Skeletal muscle tissue (tissue), 4 donors: ENCODE data around the gene MFN1. TPM values are rescaled to one million over a fixed set of nuclear protein-coding genes. Genes with fewer than 3 reads are reported as not detected.

Source experiments
- H3K27ac ChIP-seq: one replicate; pipeline ENCODE4 v1.7.0; 2013; ENCODE audit warnings: mild to moderate bottlenecking, low read depth, low read length, inconsistent platforms
- H3K27me3 ChIP-seq, 3 donors: one replicate each; pipeline ENCODE4 v1.7.0; 2013; ENCODE audit warnings: low read length in 3 of 3; ENCODE audit not compliant: control insufficient read depth in 3 of 3, insufficient read depth in 3 of 3
- H3K36me3 ChIP-seq, 3 donors: one replicate each; pipeline ENCODE4 v1.7.0; 2013; ENCODE audit warnings: low read length in 3 of 3; ENCODE audit not compliant: control insufficient read depth in 3 of 3, insufficient read depth in 3 of 3
- H3K4me1 ChIP-seq, 3 donors: one replicate each; pipeline ENCODE4 v1.7.0; 2013; ENCODE audit warnings: low read length in 3 of 3, mild to moderate bottlenecking in 3 of 3; ENCODE audit not compliant: control insufficient read depth in 3 of 3, insufficient read depth in 3 of 3
- H3K4me3 ChIP-seq, 3 donors: one replicate each; pipeline ENCODE4 v1.7.0; 2013; ENCODE audit warnings: low read length in 3 of 3
- H3K9ac ChIP-seq, 3 donors: one replicate each; pipeline ENCODE4 v1.7.0; 2013; ENCODE audit warnings: low read length in 3 of 3, mild to moderate bottlenecking in 3 of 3, moderate library complexity in 2 of 3, low read depth in 1 of 3
- H3K9me3 ChIP-seq, 3 donors: one replicate each; pipeline ENCODE4 v1.7.0; 2013; ENCODE audit warnings: low read length in 3 of 3; ENCODE audit not compliant: control insufficient read depth in 3 of 3
- total RNA-seq: library from RNA; depleted of rRNA; stranded (reverse); fragments of >200 nt; gene quantifications from one replicate; pipeline ENCODE4 v1.2.3, GENCODE V29; 2014
- donor health status: Osteomylitis.

The MFN1 gene
- total RNA-seq, 1 donor from 2014 or later, result 51.1 TPM

DNA sequence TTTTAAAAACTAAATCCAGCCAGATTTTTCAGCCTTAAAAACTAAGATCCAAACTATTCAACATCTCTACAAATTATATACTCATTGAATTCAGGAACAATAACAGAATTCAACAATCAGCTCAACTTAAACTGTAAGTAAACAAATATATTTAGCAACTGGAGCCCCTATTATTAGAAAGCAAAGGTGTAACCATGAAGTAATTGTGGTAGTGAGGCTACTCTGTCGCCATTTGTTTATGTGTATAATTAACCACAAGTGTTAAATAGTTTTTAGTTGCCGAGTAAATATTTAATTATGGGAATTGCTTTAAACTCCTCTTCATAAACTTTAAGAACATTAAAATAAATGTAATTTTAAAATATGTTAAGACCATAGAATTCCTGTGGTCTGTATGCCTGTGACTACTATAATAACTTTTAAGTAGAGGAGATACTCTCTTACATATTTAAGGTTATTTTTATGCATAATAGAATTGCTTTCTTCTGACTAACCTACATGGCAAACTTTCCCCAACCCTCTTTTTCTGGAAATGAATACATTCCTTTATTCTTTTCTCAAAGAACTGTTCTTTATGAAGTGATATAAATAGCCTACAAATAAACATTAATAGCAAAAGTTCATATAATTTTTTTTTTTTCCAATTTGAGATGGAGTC lies 51.2 kb downstream of the MFN1 start:
- no peak overlapping the region for H3K9ac ChIP-seq
- H3K4me1 ChIP-seq, result no peaks in the 10 kb centered on the region
- no peaks in the 10 kb centered on the region for H3K27me3 ChIP-seq
- H3K36me3 ChIP-seq, result peaks cover 5 to 27% (median 23%) of the 10 kb centered on the region in 3 donors
- H3K4me3 ChIP-seq, result no peak overlapping the region
- no peak overlapping the region for H3K27ac ChIP-seq
- no peaks in the 10 kb centered on the region for H3K9me3 ChIP-seq

DNA sequence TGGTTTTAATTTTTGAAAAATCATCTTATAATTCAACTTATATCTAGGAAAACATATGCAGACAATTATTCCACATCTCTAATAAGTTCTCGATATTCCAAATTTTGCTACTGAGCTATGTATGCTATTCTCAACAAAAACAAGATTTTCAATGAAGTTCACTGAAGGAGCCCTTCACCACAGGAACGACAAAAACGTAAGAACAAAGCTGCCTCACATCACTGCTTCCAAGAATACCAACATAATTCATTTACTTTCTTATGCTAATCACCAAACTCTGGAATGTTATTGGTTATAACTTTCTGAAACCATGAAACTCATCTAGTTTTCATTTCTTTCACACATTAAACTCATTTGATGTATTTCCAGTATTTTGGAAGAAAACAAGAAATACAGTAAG lies 54.1 kb downstream of the MFN1 start:
- Histone ChIP-seq H3K27ac (no peak overlapping the region), H3K9ac (no peak overlapping the region), H3K4me3 (no peak overlapping the region), H3K27me3 (no peaks in the 10 kb centered on the region), H3K36me3 (peaks cover 0 to 18% (median 13%) of the 10 kb centered on the region in 3 donors), H3K4me1 (no peaks in the 10 kb centered on the region), H3K9me3 (no peaks in the 10 kb centered on the region)

DNA sequence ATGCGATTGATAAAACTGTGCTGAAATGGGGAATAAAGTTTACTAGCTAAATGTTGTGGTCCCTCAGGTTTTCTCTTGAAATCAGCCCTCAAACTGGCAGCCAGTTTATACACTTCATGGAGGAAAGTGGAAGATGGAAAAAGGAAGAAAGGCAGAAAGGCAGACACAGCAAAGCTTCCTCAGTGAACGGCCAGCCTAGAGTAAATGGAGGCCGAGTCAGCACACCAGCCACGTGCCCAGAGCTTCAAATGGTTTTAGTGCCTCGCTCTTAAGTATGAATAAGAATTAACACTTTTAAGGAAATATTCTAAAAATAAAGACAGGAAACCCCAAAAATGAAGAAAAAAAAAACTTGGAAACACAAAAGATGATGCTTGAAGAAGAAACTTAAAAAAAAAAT lies 55.5 kb downstream of the MFN1 start:
- Histone ChIP-seq H3K4me1 (no peaks in the 10 kb centered on the region), H3K4me3 (no peak overlapping the region), H3K27me3 (no peaks in the 10 kb centered on the region), H3K9ac (no peak overlapping the region), H3K27ac (no peak overlapping the region), H3K9me3 (no peaks in the 10 kb centered on the region), H3K36me3 (peaks cover 0 to 18% (median 13%) of the 10 kb centered on the region in 3 donors)

DNA sequence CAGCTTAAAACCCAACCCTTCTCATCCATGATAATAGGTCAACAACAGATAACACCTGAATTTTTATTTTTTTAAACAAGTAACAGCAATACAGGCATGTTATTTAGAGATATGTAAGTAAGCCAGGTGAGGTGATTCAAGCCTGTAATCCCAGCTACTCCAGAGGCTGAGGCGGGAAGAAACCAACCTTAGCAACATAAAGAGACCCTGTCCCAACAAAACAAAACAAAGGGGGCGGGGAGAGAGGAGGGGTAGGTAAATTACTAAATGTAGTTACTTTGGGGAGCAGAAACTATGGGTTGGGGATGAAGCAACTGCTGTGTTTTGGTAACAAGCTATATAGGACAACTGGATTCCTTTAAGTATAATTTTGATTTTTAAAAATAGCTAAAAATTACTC lies 56.8 kb downstream of the MFN1 start:
- Histone ChIP-seq H3K4me1 (no peaks in the 10 kb centered on the region), H3K4me3 (no peak overlapping the region), H3K9me3 (no peaks in the 10 kb centered on the region), H3K9ac (no peak overlapping the region), H3K27me3 (no peaks in the 10 kb centered on the region), H3K36me3 (peaks cover 0 to 18% (median 13%) of the 10 kb centered on the region in 3 donors), H3K27ac (no peak overlapping the region)

DNA sequence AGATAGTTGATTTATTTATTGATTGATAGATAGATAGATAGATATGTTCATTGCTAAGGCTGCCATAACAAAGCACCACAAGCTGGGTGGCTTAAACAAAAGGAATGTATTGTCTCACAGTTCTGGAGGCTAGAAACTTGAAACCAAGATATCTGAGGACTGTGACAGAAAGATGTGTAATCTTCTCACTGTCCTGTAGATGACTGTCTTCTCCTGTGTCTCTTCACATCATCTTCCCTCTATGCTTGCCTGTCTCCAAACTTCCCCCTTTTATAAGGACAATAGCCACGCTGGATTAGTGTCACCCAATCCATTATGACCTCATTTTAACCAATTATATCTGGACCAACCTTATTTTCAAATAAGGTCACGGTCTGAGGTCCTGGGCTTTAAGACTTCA lies 62.8 kb downstream of the MFN1 start:
- Histone ChIP-seq H3K4me3 (no peak overlapping the region), H3K9ac (no peak overlapping the region), H3K36me3 (peaks cover 0 to 19% (median 4%) of the 10 kb centered on the region in 3 donors), H3K4me1 (no peaks in the 10 kb centered on the region), H3K27ac (no peak overlapping the region), H3K27me3 (no peaks in the 10 kb centered on the region), H3K9me3 (no peaks in the 10 kb centered on the region)

DNA sequence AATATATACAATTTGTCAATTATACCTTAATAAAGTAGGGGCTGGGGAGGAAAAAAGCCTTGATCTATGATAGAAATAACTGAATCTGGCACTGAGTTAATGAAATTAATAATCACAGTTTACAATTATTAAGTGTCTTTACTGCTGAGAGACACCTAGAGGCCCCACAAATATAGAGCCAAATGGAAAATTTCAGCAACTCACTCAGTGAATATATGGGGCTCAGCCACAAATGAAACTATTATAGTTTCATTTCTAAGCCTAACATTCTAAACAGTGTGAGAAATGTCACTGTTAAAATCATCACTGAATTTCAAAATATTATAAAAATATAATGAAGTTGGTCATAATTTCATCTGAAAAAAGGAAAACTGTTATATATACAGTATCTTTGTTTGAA lies 63.5 kb downstream of the MFN1 start:
- H3K4me1 ChIP-seq, result no peaks in the 10 kb centered on the region
- H3K27me3 ChIP-seq, result no peaks in the 10 kb centered on the region
- no peak overlapping the region for H3K27ac ChIP-seq
- no peaks in the 10 kb centered on the region for H3K9me3 ChIP-seq
- H3K9ac ChIP-seq, result no peak overlapping the region
- H3K36me3 ChIP-seq, result peaks cover 0 to 19% (median 0%) of the 10 kb centered on the region in 3 donors
- no peak overlapping the region for H3K4me3 ChIP-seq

DNA sequence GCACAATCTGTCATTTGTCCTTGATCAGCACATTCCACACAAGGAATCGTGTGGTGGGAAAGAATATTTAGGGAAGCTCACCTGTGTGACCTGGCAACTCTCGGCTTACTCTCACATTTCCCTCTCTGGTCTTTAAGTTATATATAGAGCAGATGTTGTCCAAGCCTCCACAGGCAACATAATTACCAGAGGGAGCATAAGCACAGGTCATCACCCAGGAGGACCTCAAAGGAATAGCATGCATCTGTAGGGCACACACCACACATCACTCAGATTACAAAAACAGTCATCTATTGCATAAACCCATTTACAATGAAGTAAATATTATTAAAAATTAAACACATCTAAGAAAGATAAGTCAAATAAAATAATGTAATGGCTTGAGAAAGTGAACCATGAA lies 67.3 kb downstream of the MFN1 start:
- Histone ChIP-seq H3K27ac (no peak overlapping the region), H3K4me3 (no peak overlapping the region), H3K4me1 (no peaks in the 10 kb centered on the region), H3K9me3 (no peaks in the 10 kb centered on the region), H3K36me3 (peaks cover 0 to 26% (median 0%) of the 10 kb centered on the region in 3 donors), H3K9ac (no peak overlapping the region), H3K27me3 (no peaks in the 10 kb centered on the region)

DNA sequence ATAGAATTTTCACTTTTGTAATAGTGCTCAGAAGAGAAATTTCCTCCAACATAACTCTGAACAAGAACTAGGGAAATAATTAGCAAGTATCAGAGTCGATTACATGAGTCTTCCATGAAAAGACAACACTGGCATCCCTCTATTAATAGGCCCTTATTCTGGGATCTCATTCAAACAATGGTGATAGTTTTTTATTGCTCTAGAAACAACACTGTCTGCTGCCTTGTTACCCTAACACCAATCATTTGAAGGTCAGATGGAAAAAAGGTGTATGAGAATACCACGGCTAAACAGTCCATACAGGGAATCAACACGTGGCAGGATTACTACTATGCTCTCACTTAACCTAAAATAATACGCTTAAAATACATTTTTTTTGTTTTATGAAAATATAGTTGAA lies 67.9 kb downstream of the MFN1 start:
- H3K27me3 ChIP-seq, result no peaks in the 10 kb centered on the region
- no peak overlapping the region for H3K4me3 ChIP-seq
- no peaks in the 10 kb centered on the region for H3K4me1 ChIP-seq
- H3K36me3 ChIP-seq, result peaks cover 0 to 24% (median 0%) of the 10 kb centered on the region in 3 donors
- H3K9me3 ChIP-seq, result no peaks in the 10 kb centered on the region
- no peak overlapping the region for H3K9ac ChIP-seq
- peak overlapping the region; percentile 4 for H3K27ac ChIP-seq

DNA sequence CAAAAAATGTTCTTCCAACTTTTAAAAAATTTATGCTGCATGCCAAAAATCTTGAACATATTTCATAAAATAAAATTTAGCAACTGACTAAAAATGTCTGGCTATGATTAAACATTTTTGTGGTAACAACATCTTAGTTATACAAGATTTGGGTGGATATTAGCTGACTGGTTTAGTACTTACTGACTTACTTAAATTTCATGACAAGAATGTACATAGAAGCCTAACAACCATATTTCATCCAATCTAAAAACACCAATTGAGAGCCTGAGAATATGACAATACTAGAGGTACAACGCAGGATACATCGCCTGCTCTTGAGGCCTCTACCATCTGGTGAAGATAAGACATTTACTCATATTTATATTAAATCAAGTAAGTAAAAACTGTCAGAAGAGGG lies 69.2 kb downstream of the MFN1 start:
- Histone ChIP-seq H3K9ac (no peak overlapping the region), H3K4me1 (peaks cover 0 to 2% (median 0%) of the 10 kb centered on the region in 3 donors), H3K9me3 (no peaks in the 10 kb centered on the region), H3K27me3 (no peaks in the 10 kb centered on the region), H3K36me3 (peaks cover 0 to 21% (median 0%) of the 10 kb centered on the region in 3 donors), H3K4me3 (no peak overlapping the region), H3K27ac (no peak overlapping the region)

DNA sequence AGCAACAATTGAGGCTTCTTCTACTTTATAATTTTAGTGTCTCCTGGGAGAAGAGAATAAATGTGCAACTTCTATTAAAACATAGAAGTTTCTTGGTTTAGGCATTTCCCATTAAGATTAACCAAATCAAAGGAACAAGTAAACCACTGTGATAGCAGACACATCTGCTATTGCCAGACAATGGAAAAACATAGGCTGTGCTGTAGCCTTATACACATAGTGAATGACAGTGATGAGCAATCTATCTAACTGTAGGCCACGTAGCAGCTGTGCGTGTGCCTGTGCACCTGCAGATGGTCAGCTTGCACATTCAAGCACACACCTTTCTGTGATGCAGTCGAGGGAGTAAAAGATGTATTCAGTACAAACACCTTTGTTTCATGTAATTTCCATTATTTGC lies 71.1 kb downstream of the MFN1 start:
- peaks cover 0 to 16% (median 0%) of the 10 kb centered on the region in 3 donors for H3K36me3 ChIP-seq
- no peak overlapping the region for H3K9ac ChIP-seq
- H3K27ac ChIP-seq, result no peak overlapping the region
- H3K4me3 ChIP-seq, result no peak overlapping the region
- H3K4me1 ChIP-seq, result peaks cover 0 to 2% (median 0%) of the 10 kb centered on the region in 3 donors
- H3K27me3 ChIP-seq, result no peaks in the 10 kb centered on the region
- H3K9me3 ChIP-seq, result no peaks in the 10 kb centered on the region
